ENCODE measurements around the gene TUSC2.

The TUSC2 gene

DNA sequence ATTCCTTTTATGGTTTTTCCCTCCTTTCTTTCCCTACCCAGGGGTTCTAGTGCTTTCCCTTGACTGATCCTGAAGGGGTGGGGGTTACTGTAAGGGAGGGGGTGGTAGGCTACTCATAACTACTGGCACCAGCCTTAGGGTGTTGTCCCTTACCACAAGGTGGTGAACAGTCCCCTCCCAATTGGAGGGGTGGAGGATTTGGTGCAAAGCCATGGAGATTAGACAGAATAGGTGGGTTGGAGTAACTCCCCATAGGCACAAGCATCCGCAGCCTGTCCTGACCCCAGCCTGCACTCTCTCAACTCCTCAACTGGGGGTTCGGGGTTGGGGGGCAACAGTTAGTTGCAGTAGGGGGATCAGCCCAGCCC is 2.9 kb downstream of the TUSC2 start:
- no peak for TF ChIP-seq CTCF (IDR thresholded peaks at IDR 0.05; ENCODE audit: extremely low read depth, missing control alignments)
- DNase-seq (ENCODE audit: low spot score): no peak

DNA sequence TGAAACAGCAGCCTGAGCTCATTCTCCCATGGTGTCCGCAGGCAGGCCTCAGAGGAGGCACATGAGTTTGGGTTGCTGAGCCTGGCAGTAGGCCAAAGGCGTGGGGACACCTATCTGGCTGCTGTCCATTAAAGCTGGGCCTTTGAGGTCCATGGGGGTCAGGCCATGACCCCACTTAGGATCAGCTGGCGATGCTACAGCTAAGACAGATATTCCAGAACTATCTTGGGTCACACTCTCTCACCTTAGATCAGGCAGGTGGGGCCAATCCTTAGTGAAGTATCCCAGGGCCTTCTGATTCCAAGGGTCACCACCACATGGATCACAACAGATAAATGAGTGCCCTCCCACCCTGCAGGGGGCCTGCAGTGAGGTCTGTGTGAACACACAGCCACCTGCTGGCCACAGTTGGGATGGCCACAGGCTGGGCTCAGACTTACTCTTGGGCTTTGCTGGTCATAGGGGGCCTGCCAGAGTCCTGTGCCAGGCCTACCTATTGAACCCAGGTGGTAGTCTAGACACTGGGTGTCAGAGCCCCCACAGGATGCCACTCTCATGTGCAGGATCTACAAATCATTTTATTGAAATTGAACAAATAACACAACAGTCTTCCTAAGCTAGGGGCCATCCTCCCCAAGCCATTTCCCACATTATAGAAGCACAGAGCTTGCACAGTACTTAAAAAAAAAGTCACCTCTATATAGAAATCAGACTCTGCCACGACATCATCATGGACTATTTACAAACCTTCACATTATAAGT is 3.5 kb downstream of the TUSC2 start:
- TF ChIP-seq CTCF (IDR thresholded peaks at IDR 0.05; ENCODE audit: extremely low read depth, missing control alignments): peak; percentile 76
- peak; percentile 76 for DNase-seq (ENCODE audit: low spot score)

DNA sequence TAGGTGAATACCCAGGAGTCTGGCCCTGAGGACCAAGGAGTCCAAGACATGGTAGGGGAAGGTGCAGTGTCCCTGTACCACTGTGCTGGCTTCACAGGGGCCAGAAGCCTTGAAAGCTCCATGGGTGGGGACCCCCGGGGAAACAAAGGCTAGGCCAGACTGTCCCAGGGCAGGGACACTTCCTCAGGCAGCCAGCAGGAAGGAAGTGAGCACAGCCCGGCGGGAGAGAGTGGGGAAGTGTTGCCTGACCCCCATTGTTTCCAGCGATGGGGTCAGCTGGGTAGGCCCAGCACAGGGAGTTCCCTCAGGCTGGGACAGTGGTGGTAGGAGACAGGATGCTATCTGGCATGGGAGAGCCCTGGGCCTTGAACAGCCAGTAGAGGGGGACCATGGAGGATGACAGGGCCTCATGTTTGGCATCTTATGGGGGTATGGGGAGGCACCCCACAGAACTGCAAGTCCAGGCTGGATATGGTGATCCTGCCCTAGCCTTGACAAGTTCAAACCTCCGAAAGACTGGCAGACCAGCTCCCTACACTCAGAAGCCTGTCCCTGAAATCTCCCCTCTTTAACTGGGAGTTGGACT is 4.3 kb downstream of the TUSC2 start:
- TF ChIP-seq CTCF (IDR thresholded peaks at IDR 0.05; ENCODE audit: extremely low read depth, missing control alignments): no peak
- DNase-seq (ENCODE audit: low spot score): no peak

DNA sequence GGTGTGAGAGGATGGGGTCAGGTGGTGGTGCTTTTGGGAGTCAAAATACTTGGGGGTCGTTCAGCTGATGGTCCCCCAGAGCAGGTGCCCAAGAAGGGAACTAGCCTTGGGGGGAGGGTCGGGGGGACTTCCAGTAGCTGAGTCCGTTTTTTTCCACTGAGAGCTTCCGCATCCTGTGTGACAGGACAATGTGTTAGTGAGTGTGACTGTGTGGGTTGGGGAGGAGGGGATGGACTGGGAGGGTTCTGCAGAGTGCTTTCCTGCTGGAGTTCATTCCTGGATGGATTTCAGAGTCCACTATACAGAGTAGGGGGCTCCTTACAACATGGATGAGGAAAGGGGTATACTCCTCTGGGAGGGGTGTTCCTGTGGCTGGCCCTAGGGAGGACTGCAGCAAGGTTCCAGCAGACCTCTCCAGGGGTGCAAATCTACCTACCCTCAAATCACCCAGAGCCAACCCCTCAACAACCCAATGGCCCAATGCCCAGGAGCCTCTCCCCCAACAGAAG is 4.9 kb downstream of the TUSC2 start:
- DNase-seq (ENCODE audit: low spot score): no peak

GRCh38 chr3:50322386-50323091 is 5.5 kb downstream of the TUSC2 start, which contains the start of gene HYAL2:
TSS of gene HYAL2 (minus strand) at chr3:50322745. CDS start at chr3:50320489, 2,256 bp downstream.
- DNase-seq (ENCODE audit: low spot score): no peak
- no peak for TF ChIP-seq CTCF (IDR thresholded peaks at IDR 0.05; ENCODE audit: extremely low read depth, missing control alignments)

More for the DNA sequence above, 4.9 kb downstream of the TUSC2 start:
- no peak for TF ChIP-seq CTCF (IDR thresholded peaks at IDR 0.05; ENCODE audit: extremely low read depth, missing control alignments)

DNA sequence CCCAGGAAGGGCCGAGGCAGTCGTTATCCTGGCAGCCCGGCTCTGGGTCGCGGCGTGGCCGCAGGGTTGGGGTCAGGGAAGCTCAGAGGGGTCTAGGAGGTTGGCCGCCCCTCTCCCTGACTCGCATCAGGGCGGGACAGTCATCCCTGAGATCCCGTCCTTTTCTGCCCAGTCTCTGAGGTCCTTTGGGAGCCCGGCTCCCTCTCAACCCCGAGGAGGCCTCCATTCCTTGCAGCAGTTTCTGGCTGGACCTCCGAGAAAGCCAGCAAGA is 6.0 kb downstream of the TUSC2 start:
- TF ChIP-seq CTCF (IDR thresholded peaks at IDR 0.05; ENCODE audit: extremely low read depth, missing control alignments): no peak
- no peak for DNase-seq (ENCODE audit: low spot score)

Measured in GM20000 (cell line).